Measurements from ENCODE around the gene TLE3. TPM values are rescaled to one million over a fixed set of nuclear protein-coding genes. Genes with fewer than 3 reads are reported as not detected.

Gene TLE3
- polyA plus RNA-seq, 3 donors = 12.8 to 117 (median 23.6) TPM

GRCh38 chr15:70036585-70037291, 61.0 kb downstream of the TLE3 start:
- Histone ChIP-seq H3K9ac (ENCODE audit: insufficient read depth, low read length, poor library complexity, severe bottlenecking) (no peak overlapping the region), H3K36me3 (replicated peaks in 1 of 2; ENCODE audit: control insufficient read depth in 1 of 2, insufficient read depth in 2 of 2, low read length in 2 of 2) (no peaks in the 10 kb centered on the region), H3K4me3 (replicated peaks in 1 of 3; ENCODE audit: low read depth in 2 of 3, low read length in 3 of 3) (no peak overlapping the region), H3K9me3 (replicated peaks in 1 of 2; ENCODE audit: control insufficient read depth in 1 of 2, insufficient read depth in 1 of 2, low read length in 2 of 2) (no peaks in the 10 kb centered on the region), H3K4me1 (ENCODE audit: control insufficient read depth in 1 of 2, insufficient read depth in 2 of 2, low read length in 2 of 2) (peaks cover 19 to 20% of the 10 kb centered on the region in 2 donors), H3K4me2 (replicated peaks; ENCODE audit: extremely low read depth, low read length, poor library complexity, severe bottlenecking) (no peak overlapping the region), H4K20me1 (ENCODE audit: insufficient read depth, low read length) (no peaks in the 10 kb centered on the region), H3K79me2 (ENCODE audit: insufficient read depth, low read length) (no peaks in the 10 kb centered on the region), H3K27ac (ENCODE audit: low read depth in 1 of 2, low read length in 2 of 2) (no peak overlapping the region), H2AFZ (ENCODE audit: insufficient read depth, low read depth, low read length, poor library complexity, severe bottlenecking) (no peak overlapping the region), H3K27me3 (ENCODE audit: control insufficient read depth in 2 of 2, insufficient read depth in 2 of 2, low read length in 2 of 2) (no peaks in the 10 kb centered on the region)
- peak overlapping the region in 4 of 7 donors; percentile 2 to 37 (median 18) for H3K27ac Mint-ChIP-seq
- TF ChIP-seq, protein P1, sequence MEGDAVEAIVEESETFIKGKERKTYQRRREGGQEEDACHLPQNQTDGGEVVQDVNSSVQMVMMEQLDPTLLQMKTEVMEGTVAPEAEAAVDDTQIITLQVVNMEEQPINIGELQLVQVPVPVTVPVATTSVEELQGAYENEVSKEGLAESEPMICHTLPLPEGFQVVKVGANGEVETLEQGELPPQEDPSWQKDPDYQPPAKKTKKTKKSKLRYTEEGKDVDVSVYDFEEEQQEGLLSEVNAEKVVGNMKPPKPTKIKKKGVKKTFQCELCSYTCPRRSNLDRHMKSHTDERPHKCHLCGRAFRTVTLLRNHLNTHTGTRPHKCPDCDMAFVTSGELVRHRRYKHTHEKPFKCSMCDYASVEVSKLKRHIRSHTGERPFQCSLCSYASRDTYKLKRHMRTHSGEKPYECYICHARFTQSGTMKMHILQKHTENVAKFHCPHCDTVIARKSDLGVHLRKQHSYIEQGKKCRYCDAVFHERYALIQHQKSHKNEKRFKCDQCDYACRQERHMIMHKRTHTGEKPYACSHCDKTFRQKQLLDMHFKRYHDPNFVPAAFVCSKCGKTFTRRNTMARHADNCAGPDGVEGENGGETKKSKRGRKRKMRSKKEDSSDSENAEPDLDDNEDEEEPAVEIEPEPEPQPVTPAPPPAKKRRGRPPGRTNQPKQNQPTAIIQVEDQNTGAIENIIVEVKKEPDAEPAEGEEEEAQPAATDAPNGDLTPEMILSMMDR (IDR thresholded peaks at IDR 0.05) = no peak
- no peak overlapping the region for H3K4me3 Mint-ChIP-seq
- no peak for DNase-seq
- peaks cover 22% of the 10 kb centered on the region for H3K4me1 Mint-ChIP-seq
- H3K9me3 Mint-ChIP-seq = no peaks in the 10 kb centered on the region
- intact Hi-C loops (cut with micrococcal nuclease) = no loop called here
- H3K27me3 Mint-ChIP-seq (ENCODE audit: low read depth in 3 of 3) = peaks cover 0 to 4% (median 0%) of the 10 kb centered on the region in 3 donors
- WGBS (ENCODE audit: insufficient coverage) = 94% methylated on average over 2 of the region's 5 CpGs
- H3K36me3 Mint-ChIP-seq = no peaks in the 10 kb centered on the region

- Histone ChIP-seq H3K27me3 (ENCODE audit: control insufficient read depth in 2 of 2, insufficient read depth in 2 of 2, low read length in 2 of 2) (no peaks in the 10 kb centered on the region), H3K4me1 (ENCODE audit: control insufficient read depth in 1 of 2, insufficient read depth in 2 of 2, low read length in 2 of 2) (peaks cover 19 to 20% of the 10 kb centered on the region in 2 donors), H3K36me3 (replicated peaks in 1 of 2; ENCODE audit: control insufficient read depth in 1 of 2, insufficient read depth in 2 of 2, low read length in 2 of 2) (no peaks in the 10 kb centered on the region), H3K4me3 (replicated peaks in 1 of 3; ENCODE audit: low read depth in 2 of 3, low read length in 3 of 3) (peak overlapping the region in 1 of 3 experiments; percentile 49), H3K9ac (ENCODE audit: insufficient read depth, low read length, poor library complexity, severe bottlenecking) (no peak overlapping the region), H3K9me3 (replicated peaks in 1 of 2; ENCODE audit: control insufficient read depth in 1 of 2, insufficient read depth in 1 of 2, low read length in 2 of 2) (no peaks in the 10 kb centered on the region), H3K27ac (ENCODE audit: low read depth in 1 of 2, low read length in 2 of 2) (peak overlapping the region; percentile 21 to 22), H3K79me2 (ENCODE audit: insufficient read depth, low read length) (no peaks in the 10 kb centered on the region), H2AFZ (ENCODE audit: insufficient read depth, low read depth, low read length, poor library complexity, severe bottlenecking) (no peak overlapping the region), H4K20me1 (ENCODE audit: insufficient read depth, low read length) (no peaks in the 10 kb centered on the region), H3K4me2 (replicated peaks; ENCODE audit: extremely low read depth, low read length, poor library complexity, severe bottlenecking) (peak overlapping the region; percentile 37)
- WGBS (ENCODE audit: insufficient coverage) = 3% methylated on average over 5 of the region's 6 CpGs
- peak; percentile 54 to 75 (median 56) for DNase-seq
- Mint-ChIP-seq H3K4me1 (peaks cover 22% of the 10 kb centered on the region), H3K4me3 (peak overlapping the region; percentile 34 to 39), H3K27me3 (ENCODE audit: low read depth in 3 of 3) (peaks cover 0 to 4% (median 0%) of the 10 kb centered on the region in 3 donors), H3K36me3 (no peaks in the 10 kb centered on the region), H3K27ac (peak overlapping the region in 4 of 7 donors; percentile 47 to 80 (median 62)), H3K9me3 (no peaks in the 10 kb centered on the region)
- TF ChIP-seq, protein P1 (IDR thresholded peaks at IDR 0.05) = no peak
- intact Hi-C loops (cut with micrococcal nuclease) = no loop called here
Observed at GRCh38 chr15:70035719-70036077, 62.0 kb downstream of the TLE3 start.
